C4-2B (cell line): Measurements from ENCODE around the gene MCM8.

Experiments used
- ZFX ChIP-seq: fragments of 450-650 bp; IDR thresholded peaks from 2 replicates; pipeline ENCODE4 v1.6.1; 2017
- TF ChIP-seq, protein P1 (sequence below): fragments of 450-650 bp; conservative IDR thresholded peaks from 2 replicates; pipeline ENCODE4 v1.5.1; 2017; ENCODE audit warnings: mild to moderate bottlenecking

DNA sequence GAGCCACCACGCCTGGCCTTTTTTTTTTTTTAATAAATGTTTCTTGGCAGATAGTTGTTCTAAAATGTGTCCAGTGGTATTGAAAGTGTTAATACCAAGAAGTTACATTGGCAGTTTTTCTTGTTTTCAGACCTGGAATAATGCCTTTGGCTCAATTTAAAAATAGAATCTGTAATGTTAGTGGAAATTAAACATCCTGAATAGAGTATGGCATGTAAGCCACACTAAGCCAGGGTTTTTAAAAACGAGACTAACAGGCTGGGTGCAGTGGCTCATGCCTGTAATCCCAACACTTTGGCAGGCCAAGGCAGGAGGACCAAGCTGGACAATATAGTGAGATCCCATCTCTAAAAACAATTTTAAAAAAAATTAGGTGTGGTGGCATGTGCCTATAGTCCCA, 25.3 kb downstream of the MCM8 start:
- TF ChIP-seq, protein P1, sequence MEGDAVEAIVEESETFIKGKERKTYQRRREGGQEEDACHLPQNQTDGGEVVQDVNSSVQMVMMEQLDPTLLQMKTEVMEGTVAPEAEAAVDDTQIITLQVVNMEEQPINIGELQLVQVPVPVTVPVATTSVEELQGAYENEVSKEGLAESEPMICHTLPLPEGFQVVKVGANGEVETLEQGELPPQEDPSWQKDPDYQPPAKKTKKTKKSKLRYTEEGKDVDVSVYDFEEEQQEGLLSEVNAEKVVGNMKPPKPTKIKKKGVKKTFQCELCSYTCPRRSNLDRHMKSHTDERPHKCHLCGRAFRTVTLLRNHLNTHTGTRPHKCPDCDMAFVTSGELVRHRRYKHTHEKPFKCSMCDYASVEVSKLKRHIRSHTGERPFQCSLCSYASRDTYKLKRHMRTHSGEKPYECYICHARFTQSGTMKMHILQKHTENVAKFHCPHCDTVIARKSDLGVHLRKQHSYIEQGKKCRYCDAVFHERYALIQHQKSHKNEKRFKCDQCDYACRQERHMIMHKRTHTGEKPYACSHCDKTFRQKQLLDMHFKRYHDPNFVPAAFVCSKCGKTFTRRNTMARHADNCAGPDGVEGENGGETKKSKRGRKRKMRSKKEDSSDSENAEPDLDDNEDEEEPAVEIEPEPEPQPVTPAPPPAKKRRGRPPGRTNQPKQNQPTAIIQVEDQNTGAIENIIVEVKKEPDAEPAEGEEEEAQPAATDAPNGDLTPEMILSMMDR: no peak
- TF ChIP-seq ZFX: no peak
